Measurements from ENCODE around the gene AP1G2. TPM values are rescaled to one million over a fixed set of nuclear protein-coding genes. Genes with fewer than 3 reads are reported as not detected.

The AP1G2 gene
- polyA plus RNA-seq, 1 donor from 2014 or later: 127 TPM

DNA sequence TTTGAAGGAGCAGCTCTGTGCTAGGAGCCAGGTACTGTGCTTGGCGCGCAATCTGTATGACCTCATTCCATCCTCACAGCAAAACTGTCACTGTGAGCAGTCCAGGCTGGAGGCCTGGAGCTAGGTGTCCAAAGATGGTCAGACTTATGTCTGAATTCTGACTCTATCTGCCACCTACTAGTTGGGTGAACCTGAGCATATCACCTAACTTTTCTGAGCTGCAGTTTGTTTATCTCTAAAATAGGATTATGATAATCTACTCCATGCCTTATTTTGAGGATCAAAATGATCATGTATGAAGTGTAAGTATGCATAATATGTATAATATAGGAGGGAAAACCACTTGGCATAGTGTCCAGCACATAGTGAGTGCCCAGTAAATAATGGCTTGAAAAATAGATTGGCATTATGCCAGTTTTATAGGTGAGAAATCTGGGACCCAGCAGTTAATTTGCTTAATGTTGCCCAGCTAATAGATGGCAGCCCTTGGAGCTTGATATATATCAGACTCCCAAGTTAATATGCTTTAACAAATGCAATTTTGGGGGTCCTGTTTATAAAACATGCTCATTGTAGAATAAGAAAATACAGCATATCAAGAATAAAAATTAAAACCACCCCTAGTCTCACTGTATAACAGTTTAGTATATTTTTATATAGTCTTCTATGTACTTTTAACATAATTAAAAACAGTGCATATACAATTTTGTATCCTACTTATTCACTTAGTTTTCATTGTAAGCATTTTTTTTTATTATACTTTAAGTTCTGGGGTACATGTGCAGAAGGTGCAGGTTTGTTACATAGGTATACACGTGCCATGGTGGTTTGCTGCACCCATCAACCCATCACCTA lies 15.5 kb upstream of the AP1G2 start:
- no peaks in the 10 kb centered on the region for H3F3A ChIP-seq (ENCODE audit: insufficient read depth, low read length, poor library complexity, severe bottlenecking)
- no peaks in the 10 kb centered on the region for H3K9me3 ChIP-seq (ENCODE audit: low read length)
- no peak overlapping the region for H3K9ac ChIP-seq (ENCODE audit: low read length)
- H3K36me3 ChIP-seq (ENCODE audit: insufficient read depth, low read length): no peaks in the 10 kb centered on the region
- no peaks in the 10 kb centered on the region for H3K27me3 ChIP-seq (ENCODE audit: insufficient read depth, low read depth, low read length)
- no peak overlapping the region for H3K4me2 ChIP-seq (ENCODE audit: low read length)
- H3K79me2 ChIP-seq (replicated peaks; ENCODE audit: insufficient read depth, low read length): peaks cover 12% of the 10 kb centered on the region
- H4K20me1 ChIP-seq (ENCODE audit: insufficient read depth): no peaks in the 10 kb centered on the region
- H3K27ac ChIP-seq (ENCODE audit: low read length): no peak overlapping the region
- TF ChIP-seq, protein P1, sequence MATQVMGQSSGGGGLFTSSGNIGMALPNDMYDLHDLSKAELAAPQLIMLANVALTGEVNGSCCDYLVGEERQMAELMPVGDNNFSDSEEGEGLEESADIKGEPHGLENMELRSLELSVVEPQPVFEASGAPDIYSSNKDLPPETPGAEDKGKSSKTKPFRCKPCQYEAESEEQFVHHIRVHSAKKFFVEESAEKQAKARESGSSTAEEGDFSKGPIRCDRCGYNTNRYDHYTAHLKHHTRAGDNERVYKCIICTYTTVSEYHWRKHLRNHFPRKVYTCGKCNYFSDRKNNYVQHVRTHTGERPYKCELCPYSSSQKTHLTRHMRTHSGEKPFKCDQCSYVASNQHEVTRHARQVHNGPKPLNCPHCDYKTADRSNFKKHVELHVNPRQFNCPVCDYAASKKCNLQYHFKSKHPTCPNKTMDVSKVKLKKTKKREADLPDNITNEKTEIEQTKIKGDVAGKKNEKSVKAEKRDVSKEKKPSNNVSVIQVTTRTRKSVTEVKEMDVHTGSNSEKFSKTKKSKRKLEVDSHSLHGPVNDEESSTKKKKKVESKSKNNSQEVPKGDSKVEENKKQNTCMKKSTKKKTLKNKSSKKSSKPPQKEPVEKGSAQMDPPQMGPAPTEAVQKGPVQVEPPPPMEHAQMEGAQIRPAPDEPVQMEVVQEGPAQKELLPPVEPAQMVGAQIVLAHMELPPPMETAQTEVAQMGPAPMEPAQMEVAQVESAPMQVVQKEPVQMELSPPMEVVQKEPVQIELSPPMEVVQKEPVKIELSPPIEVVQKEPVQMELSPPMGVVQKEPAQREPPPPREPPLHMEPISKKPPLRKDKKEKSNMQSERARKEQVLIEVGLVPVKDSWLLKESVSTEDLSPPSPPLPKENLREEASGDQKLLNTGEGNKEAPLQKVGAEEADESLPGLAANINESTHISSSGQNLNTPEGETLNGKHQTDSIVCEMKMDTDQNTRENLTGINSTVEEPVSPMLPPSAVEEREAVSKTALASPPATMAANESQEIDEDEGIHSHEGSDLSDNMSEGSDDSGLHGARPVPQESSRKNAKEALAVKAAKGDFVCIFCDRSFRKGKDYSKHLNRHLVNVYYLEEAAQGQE (IDR thresholded peaks at IDR 0.05; ENCODE audit: borderline replicate concordance): no peak
- TF ChIP-seq TAF1 (IDR thresholded peaks at IDR 0.05; ENCODE audit: low read depth) (no peak), MXI1 (conservative IDR thresholded peaks at IDR 0.05; ENCODE audit: poor library complexity, severe bottlenecking) (no peak), POLR2AphosphoS5 (IDR thresholded peaks at IDR 0.05) (no peak)
- no peak overlapping the region for H3K4me3 ChIP-seq (ENCODE audit: low read length)
- H3K9me2 ChIP-seq (ENCODE audit: insufficient read depth, low read length): no peaks in the 10 kb centered on the region
- H2AFZ ChIP-seq (ENCODE audit: low read depth, low read length): no peak overlapping the region

DNA sequence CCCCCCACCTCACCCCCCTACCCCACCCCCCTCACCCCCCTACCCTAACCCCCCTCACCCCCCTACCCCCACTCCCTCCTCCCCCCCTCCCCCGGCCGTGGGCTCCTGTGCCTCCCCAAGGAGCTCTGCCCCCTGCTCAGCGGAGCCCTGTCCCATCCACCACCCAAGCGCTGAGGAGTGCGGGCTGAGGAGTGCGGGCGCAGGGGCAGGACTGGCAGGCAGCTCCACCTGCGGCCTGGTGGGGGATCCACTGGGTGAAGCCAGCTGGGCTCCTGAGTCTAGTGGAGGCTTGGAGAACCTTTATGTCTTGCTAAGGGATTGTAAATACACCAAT lies 13.3 kb upstream of the AP1G2 start:
- no peak overlapping the region for H3K4me2 ChIP-seq (ENCODE audit: low read length)
- H3K27ac ChIP-seq (ENCODE audit: low read length): no peak overlapping the region
- no peak overlapping the region for H3K9ac ChIP-seq (ENCODE audit: low read length)
- H2AFZ ChIP-seq (ENCODE audit: low read depth, low read length): no peak overlapping the region
- H3K27me3 ChIP-seq (ENCODE audit: insufficient read depth, low read depth, low read length): no peaks in the 10 kb centered on the region
- no peaks in the 10 kb centered on the region for H3F3A ChIP-seq (ENCODE audit: insufficient read depth, low read length, poor library complexity, severe bottlenecking)
- TF ChIP-seq, protein P2, sequence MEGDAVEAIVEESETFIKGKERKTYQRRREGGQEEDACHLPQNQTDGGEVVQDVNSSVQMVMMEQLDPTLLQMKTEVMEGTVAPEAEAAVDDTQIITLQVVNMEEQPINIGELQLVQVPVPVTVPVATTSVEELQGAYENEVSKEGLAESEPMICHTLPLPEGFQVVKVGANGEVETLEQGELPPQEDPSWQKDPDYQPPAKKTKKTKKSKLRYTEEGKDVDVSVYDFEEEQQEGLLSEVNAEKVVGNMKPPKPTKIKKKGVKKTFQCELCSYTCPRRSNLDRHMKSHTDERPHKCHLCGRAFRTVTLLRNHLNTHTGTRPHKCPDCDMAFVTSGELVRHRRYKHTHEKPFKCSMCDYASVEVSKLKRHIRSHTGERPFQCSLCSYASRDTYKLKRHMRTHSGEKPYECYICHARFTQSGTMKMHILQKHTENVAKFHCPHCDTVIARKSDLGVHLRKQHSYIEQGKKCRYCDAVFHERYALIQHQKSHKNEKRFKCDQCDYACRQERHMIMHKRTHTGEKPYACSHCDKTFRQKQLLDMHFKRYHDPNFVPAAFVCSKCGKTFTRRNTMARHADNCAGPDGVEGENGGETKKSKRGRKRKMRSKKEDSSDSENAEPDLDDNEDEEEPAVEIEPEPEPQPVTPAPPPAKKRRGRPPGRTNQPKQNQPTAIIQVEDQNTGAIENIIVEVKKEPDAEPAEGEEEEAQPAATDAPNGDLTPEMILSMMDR (IDR thresholded peaks at IDR 0.05; ENCODE audit: poor library complexity, severe bottlenecking): no peak
- TF ChIP-seq RAD21 (conservative IDR thresholded peaks at IDR 0.05) (no peak), SMC3 (conservative IDR thresholded peaks at IDR 0.05; ENCODE audit: poor library complexity) (no peak), EP300 (conservative IDR thresholded peaks at IDR 0.05; ENCODE audit: poor library complexity, severe bottlenecking) (no peak), TAF1 (IDR thresholded peaks at IDR 0.05; ENCODE audit: low read depth) (no peak), EZH2 (IDR thresholded peaks at IDR 0.05; ENCODE audit: borderline replicate concordance, insufficient read depth, low read length, poor library complexity, severe bottlenecking) (no peak), POLR2AphosphoS5 (IDR thresholded peaks at IDR 0.05) (no peak), MXI1 (conservative IDR thresholded peaks at IDR 0.05; ENCODE audit: poor library complexity, severe bottlenecking) (no peak)
- TF ChIP-seq, protein P1 (IDR thresholded peaks at IDR 0.05; ENCODE audit: borderline replicate concordance): no peak
- H3K9me2 ChIP-seq (ENCODE audit: insufficient read depth, low read length): no peaks in the 10 kb centered on the region
- no peaks in the 10 kb centered on the region for H3K36me3 ChIP-seq (ENCODE audit: insufficient read depth, low read length)
- H3K79me2 ChIP-seq (replicated peaks; ENCODE audit: insufficient read depth, low read length): peaks cover 23% of the 10 kb centered on the region
- H3K9me3 ChIP-seq (ENCODE audit: low read length): no peaks in the 10 kb centered on the region
- H3K4me3 ChIP-seq (ENCODE audit: low read length): no peak overlapping the region
- H4K20me1 ChIP-seq (ENCODE audit: insufficient read depth): no peaks in the 10 kb centered on the region
